Pancreas (tissue), 10 donors: Measurements from ENCODE around the gene JPH2. TPM values are rescaled to one million over a fixed set of nuclear protein-coding genes. Genes with fewer than 3 reads are reported as not detected.

Source experiments
- ATAC-seq, 4 donors: fragments of 200-7000 bp; cut with Tn5 transposase; one replicate each; pipeline versions ENCODE4 v1.8.0 to v1.9.1; 2020; ENCODE audit warnings: mild to moderate bottlenecking in 4 of 4, moderate library complexity in 4 of 4
- DNase-seq, 6 donors: peaks; one replicate each; pipeline ENCODE4 v3.0.0-alpha.2; 2020
- FAIRE-seq: peaks from 2 replicates; lab custom pipeline; 2012; peaks lifted over from hg19 to GRCh38; lab: Jason Lieb, UNC
- H3K27ac ChIP-seq, 4 donors: fragments of 200-600 bp; sonication (generic); 1 replicate in 3 of 4; 2 replicates in 1 of 4; pipeline versions ENCODE4 v1.5.0 to v1.8.0; 2020
- H3K27me3 ChIP-seq, 4 donors: fragments of 200-600 bp; one replicate each; pipeline ENCODE4 v1.8.0; 2021
- H3K36me3 ChIP-seq, 3 donors: fragments of 200-600 bp; sonication (generic) in 1 of 3; one replicate each; pipeline versions ENCODE4 v1.5.0 to v1.8.0; 2020 to 2021
- H3K4me1 ChIP-seq, 3 donors: fragments of 200-600 bp; one replicate each; pipeline ENCODE4 v1.8.0; 2021
- H3K4me3 ChIP-seq, 4 donors: fragments of 200-600 bp; sonication (generic) in 2 of 4; one replicate each; pipeline versions ENCODE4 v1.5.0 to v1.8.0; 2020 to 2021
- H3K9me3 ChIP-seq, 4 donors: fragments of 200-600 bp; one replicate each; pipeline ENCODE4 v1.8.0; 2021
- CTCF ChIP-seq, 4 donors: fragments of 200-600 bp; sonication (generic) in 3 of 4; IDR thresholded peaks; one replicate each; pipeline versions ENCODE4 v1.5.0 to v1.8.0; 2021; ENCODE audit warnings: antibody characterized with exemption in 4 of 4
- WGBS, 2 donors: extraction: QIAGEN DNeasy Blood & Tissue Kit; methylation state at CpG; one replicate each; pipeline ENCODE4 v1.1.7; 2013; 5-methylcytosine and 5-hydroxymethylcytosine counted together
- intact Hi-C, 3 donors: fragments of 100-400 bp; cut with DNase I; formaldehyde crosslinking; loops; one replicate each; pipeline versions ENCODE4 v1.11.1 to v1.14.2; 2022
- polyA plus RNA-seq, 2 donors: library from polyadenylated mRNA; stranded (reverse); fragments of 200-250 nt; gene quantifications; one replicate each; pipeline ENCODE4 v1.2.3, GENCODE V29; 2013
- total RNA-seq, 6 donors: library from RNA; stranded (reverse); fragmentation: NEBNext Ultra II Directional in 4 of 6; extraction: Animal tissue kit (Norgen Biotek cat#: 25700) in 4 of 6; gene quantifications; one replicate each; pipeline versions ENCODE4 v1.2.1 to v1.2.4, GENCODE V29; 2021 to 2023
- donor health status: healthy with polysubstance abuse.
- donor health status: DM: no; HTN: no; CAD: no; lungs with moderate emphysema.
- donor health status: DM: no; HTN: no; CAD: no.
- donor health status: control.
- donor health status: control.
- donor health status: Bipolar disorder and iron deficiency.
- donor health status: DM: yes; HTN: yes; CAD: no.
- donor health status: DM: no; HTN: no; CAD: no.
- donor health status: DM: no; HTN: no; CAD: no.
- donor health status: DM: yes; HTN: yes; CAD: no.

Gene JPH2
- total and polyA plus RNA-seq, 8 donors: 0.09 to 1.1 (median 0.30) TPM

- Histone ChIP-seq H3K4me1 (no peaks in the 10 kb centered on the region), H3K4me3 (no peak overlapping the region), H3K27me3 (peaks cover 0 to 9% (median 0%) of the 10 kb centered on the region in 4 donors), H3K9me3 (no peaks in the 10 kb centered on the region), H3K27ac (no peak overlapping the region), H3K36me3 (no peaks in the 10 kb centered on the region)
- intact Hi-C loops: loop anchor here in 1 of 3 donors (10.0 kb wide), 1 partner anchor 202 kb away; the partner anchor contains the start of gene FITM2
- no peak for TF ChIP-seq CTCF (IDR thresholded peaks at IDR 0.05)
- FAIRE-seq (no peak), DNase-seq (no peak), ATAC-seq (no peak)
- WGBS, 2 donors: 71 to 72% methylated on average over 6 of the region's 6 CpGs
Observed at GRCh38 chr20:44112456-44112855, 74.5 kb downstream of the JPH2 start.

GRCh38 chr20:44111712-44112335 lies 75.2 kb downstream of the JPH2 start:
- peaks cover 0 to 9% (median 0%) of the 10 kb centered on the region in 4 donors for H3K27me3 ChIP-seq
- DNase-seq: no peak
- TF ChIP-seq CTCF (IDR thresholded peaks at IDR 0.05): no peak
- no peaks in the 10 kb centered on the region for H3K9me3 ChIP-seq
- ATAC-seq: no peak
- intact Hi-C loops: loop anchor here in 1 of 3 donors (10.0 kb wide), 1 partner anchor 203 kb away; the partner anchor contains the start of gene FITM2
- H3K27ac ChIP-seq: no peak overlapping the region
- no peaks in the 10 kb centered on the region for H3K4me1 ChIP-seq
- FAIRE-seq: no peak
- H3K36me3 ChIP-seq: no peaks in the 10 kb centered on the region
- 36 to 42% methylated on average over 6 of the region's 6 CpGs for WGBS, 2 donors
- no peak overlapping the region for H3K4me3 ChIP-seq

DNA sequence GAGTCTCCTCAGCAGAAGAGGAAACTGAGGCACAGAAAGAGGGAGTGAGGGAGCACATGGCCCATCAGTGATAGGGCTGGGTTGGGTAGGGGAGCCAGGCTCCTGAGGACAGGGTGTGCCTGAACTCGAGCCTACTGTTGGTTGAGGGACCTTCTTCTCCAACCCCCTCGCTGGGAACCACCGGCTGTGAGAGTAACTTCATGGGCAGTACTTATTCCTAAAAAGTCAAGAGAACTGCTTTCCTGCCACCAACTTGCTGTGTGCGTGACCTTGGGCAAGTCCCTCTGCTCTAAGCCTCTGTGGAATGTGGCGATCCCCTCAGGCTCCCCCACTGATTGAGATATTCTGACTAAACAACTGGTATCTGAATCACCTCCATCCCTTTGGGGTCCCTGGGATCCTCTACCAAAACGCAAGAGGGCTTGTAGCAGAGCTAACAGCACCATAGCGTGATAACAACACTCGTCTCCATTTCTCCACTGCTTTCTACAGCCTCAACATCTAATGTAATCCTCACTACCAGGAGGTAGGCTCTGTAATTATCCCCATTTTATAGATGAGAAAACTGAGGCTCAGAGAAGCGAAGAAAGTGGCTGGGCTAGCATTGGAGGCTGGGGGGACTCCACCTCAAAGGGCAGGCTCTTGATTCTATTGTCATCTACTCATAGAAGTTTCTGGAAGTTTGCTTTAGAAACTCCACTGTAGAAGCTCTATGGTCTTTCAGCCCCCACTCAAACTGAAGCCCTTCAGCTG lies 76.0 kb downstream of the JPH2 start:
- no peak for TF ChIP-seq CTCF (IDR thresholded peaks at IDR 0.05)
- H3K27ac ChIP-seq: no peak overlapping the region
- H3K9me3 ChIP-seq: no peaks in the 10 kb centered on the region
- FAIRE-seq: no peak
- H3K4me3 ChIP-seq: no peak overlapping the region
- ATAC-seq: no peak
- no peak for DNase-seq
- WGBS, 2 donors: 46 to 73% methylated on average over 9 of the region's 9 CpGs
- intact Hi-C loops: loop anchor here in 1 of 3 donors (10.0 kb wide), 1 partner anchor 204 kb away; the partner anchor contains the start of gene FITM2
- peaks cover 0 to 3% (median 0%) of the 10 kb centered on the region in 4 donors for H3K27me3 ChIP-seq
- H3K4me1 ChIP-seq: no peaks in the 10 kb centered on the region
- no peaks in the 10 kb centered on the region for H3K36me3 ChIP-seq

DNA sequence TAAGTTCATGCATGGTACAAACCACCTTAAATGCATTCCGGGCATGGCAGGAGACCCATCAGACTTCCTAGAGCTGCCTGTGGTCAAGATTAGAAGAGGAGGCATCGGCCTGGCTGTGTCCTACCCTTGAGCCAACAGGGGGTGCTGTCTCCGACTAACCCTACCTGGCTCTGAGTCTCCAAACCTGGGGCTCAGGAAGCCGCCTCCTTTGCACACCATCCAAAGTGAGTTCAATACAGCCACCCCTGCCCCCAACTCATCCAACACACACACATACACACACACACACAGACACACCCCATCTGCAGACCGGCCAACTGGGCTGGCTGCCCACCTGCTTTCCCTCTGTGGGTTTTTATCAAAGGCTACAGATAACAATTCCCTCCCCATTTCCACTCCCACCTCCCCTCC lies 77.0 kb downstream of the JPH2 start:
- Histone ChIP-seq H3K27ac (no peak overlapping the region), H3K9me3 (no peaks in the 10 kb centered on the region), H3K27me3 (no peaks in the 10 kb centered on the region), H3K4me3 (no peak overlapping the region), H3K4me1 (no peaks in the 10 kb centered on the region), H3K36me3 (no peaks in the 10 kb centered on the region)
- ATAC-seq (no peak), DNase-seq (no peak), FAIRE-seq (no peak)
- TF ChIP-seq CTCF (IDR thresholded peaks at IDR 0.05): no peak
- WGBS, 2 donors: 24 to 25% methylated on average over 5 of the region's 5 CpGs
- intact Hi-C loops: loop anchor here in 1 of 3 donors (10.0 kb wide), 1 partner anchor 205 kb away; the partner anchor contains the start of gene FITM2
